Pons (tissue), 1 donor: ENCODE data around the gene ARVCF.

Experiments
- DNase-seq: peaks from one replicate; pipeline ENCODE4 v3.0.0-alpha.2; 2016; ENCODE audit warnings: low spot score

The ARVCF gene

GRCh38 chr22:19986410-19987341 lies 29.9 kb downstream of the ARVCF start:
- no peak for DNase-seq

DNA sequence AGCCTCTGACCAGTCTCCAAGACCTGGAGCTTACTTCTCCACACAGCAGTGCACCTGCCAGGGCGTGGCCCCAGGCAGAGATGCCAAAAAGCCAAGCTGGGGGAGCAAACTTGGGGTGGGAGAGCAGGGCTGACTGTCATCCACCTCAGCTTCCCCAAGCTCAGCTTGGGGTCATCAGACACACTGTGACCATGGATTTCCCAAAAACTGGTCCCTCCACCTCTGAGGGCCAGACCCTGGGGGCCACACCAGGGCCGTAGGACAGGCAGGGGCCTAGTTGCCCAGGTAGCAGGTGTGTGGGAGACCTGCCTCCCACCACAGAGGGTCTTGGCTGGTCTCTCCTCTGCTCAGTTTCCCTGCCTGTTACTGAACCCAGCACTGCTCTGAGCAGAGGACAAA lies 30.6 kb downstream of the ARVCF start:
- no peak for DNase-seq

GRCh38 chr22:19984851-19985811 lies 31.5 kb downstream of the ARVCF start:
- no peak for DNase-seq

DNA sequence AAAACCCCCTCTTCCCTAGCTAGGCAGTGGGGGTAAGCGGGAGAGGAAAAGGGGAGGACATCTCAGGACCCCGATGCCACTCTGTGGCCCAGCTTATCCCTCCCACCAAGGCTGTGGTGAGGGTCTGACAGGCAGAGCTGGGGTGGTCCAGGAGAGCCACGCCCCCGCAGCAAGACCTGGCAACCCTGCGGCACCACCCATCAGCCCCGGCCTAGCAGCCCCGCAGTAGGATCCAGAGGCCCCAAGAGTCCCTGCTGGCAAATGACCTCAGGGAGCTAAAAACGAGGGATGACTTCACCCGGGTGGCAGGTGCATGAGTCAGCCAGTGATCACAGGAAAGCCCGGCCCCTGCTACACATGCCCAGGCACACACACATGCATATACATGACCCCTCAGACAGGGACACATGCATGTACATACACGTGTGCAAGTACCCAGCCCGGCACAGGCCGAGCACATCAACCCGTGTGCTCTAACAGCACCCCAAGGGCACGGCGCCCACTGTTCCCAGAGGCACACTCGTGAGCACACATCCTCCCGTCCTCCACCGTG lies 32.3 kb downstream of the ARVCF start:
- no peak for DNase-seq

- DNase-seq, result no peak
These were observed 32.9 kb downstream of the ARVCF start for GRCh38 chr22:19983741-19984140.

DNA sequence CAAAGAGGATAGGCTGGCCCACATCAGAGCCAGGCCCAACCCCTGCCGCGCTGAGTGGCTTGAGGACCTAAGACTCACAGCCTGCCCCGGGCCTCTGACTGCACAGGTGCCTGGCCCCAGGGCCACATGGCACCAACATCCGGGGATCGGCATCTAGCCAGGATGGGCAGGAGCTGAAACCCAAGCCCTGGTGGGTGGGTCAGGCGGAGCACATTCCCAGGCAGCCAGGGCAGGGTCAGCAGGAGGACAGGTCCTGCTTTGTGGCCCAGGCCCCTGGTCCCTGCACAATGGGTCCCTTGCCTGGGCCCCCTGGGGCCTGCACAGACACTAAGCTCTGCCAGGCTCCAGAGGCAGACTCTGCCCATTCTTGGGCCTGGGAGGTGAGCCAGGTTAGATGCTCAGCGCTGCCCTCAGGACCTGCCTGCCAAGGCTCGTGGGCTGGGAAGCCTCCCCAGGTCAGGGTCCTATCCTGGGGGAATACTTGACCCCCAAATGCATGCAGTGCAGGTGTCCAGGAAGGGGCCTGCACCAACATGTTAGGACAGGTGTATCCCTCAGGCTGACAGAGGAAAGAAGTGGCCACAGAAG lies 33.5 kb downstream of the ARVCF start:
- DNase-seq, result no peak

GRCh38 chr22:19981961-19982920 lies 34.4 kb downstream of the ARVCF start:
- DNase-seq, result no peak

DNA sequence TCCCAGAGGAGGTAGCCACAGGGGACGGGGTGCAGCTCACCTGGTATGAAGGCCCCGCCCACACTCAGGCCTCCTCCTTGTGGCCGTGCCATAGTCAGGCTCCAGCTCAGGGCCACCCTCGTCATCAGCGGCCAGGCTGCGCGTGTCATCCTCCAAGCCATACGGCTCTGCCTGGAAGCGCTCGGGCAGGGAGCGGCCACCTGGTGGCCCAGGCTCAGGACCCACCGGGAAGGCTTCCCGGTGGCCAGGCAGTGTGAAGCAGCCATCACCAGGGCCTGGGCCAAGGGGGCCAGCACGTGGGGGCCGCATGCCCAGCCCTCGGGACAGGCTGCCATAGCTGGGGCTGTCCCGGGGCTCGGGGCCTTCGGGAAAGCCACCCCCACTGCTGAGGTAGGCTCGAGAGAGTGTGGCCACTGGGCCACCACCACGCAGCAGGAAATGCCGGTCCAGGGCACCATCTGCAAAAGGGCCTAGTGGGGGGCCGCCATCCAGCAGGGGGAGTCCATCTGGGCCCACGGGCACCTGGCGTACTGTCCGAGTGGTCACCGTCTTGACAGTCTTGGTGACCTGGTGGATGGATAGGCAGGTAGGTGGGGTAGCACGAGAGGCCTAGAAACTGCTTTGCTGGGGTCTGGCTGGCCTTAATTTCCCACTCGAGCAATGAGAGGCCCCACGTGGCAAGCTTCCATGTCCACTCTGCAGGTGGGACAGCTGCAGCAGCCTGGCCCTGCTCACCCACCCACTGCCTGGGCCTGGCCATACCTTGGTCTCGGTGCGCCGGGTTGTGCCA lies 35.3 kb downstream of the ARVCF start:
- no peak for DNase-seq

- DNase-seq, result no peak
These were observed 35.9 kb downstream of the ARVCF start for GRCh38 chr22:19980766-19981165.

DNA sequence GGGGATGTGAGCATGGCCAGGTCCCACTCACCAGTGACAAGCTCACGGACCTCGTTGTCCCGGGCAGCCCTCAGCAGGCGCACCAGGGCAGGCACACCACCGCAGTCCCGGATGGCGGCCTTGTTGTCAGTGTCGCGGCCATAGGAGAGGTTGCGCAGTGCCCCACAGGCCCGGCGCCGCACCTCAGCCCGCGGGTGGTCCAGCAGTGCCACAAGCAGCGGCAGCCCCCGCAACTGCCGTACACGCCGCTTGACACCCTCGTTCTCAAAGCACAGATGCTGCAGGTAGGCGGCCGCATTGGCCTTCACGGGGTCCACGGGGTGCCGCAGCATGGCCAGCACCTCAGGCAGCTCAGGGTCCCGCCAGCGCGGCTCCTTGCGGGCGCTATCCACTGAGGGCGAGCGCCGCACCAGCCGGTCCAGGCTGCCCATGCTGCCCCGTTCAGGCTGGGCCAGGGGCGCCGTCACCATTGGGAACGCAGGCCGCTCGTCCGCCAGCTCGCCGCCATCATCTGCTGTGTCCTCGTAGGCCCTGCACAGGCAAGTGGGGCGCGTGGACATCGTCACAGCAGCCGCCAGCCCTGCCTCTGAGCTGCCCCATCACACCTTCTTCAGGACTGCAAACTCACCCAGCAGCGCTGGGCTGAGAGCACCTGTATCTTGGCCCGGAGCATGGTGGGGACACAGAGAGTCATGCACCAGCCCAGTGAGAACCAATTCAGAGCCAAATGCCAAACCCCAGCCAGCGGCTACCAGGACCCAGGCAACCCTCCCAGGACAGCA lies 36.7 kb downstream of the ARVCF start:
- no peak for DNase-seq

DNA sequence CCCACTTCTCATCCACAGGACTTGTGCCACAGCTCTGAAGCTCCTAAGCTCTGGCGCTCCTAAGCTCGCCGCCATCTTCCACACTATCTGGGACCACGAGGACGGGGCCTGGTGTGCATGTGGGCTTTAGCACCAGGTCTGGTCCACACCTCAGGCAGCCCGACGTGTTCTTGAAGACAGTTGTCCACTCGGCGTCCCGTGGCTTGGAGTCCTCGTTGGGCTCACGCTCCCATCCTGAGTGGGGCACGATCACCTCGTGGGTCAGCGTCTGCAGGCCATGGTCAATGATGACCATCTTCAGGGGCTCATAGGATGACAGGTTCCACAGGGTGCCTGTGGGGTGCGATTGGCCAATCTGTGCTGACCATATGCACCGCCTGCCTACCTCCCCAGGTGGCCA lies 37.9 kb downstream of the ARVCF start:
- no peak for DNase-seq

DNA sequence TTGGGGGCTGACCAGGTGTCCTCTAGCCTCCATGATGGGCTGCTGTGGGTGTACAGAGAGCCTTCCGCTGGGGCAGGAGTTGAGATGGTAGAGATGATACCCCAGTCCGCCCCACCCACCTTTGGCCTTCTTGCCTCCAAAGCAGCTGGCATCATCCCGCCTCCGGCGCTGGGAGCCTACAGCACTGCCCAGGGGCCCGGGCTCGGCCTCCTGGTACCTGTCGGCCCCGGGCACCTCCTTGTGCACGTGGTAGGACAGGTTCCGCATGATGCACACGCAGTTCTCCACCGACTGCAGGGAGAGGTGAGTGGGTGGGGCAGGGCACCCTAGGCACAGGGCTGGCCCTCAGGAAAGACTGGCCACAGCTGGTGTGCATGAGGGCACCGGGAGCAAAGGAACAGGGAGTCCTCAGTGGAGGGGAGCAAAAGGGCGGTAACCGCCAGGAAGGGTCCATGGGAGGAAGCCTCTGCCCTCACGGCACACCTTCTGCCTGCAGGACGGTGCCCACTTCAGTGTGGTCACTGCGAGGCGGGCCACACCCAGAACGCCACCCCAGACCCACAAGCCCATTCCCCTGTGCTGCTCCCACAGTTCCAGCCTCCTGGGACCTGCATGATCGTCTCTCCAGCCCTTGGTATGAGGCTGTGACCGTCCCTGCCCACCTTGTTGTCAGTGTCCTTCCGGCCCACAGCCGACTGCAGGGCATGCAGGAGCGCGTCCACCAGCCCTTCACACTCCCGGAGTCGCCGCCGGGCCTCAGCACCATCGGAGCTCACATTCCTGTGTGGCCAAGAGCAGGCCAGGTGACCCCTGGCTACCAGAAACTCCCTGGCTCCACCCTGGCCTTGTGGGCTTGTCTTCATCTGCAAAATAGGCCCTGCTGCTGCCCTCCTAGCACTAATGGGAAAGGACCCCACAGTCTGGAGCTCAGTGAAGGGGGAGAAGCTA lies 39.1 kb downstream of the ARVCF start:
- no peak for DNase-seq

DNA sequence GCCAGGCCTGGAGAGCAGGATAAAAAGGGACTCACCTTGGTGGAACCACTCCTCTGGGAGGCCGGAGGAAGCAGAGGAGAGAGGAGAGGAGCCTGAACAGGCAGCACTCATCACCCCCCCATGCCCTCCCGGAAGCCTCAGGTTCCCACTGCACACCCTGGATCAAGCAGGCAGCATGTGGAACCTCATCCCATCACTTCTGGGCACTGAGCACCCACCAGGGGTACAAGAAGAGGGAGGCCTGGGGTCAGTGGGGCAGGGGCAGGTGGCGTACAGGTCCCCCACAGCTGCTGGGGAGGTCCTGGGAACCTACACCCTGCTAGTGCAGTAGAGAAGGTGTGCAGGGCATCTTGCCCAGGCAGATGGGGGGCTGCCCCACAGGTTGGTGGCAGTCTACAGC lies 40.0 kb downstream of the ARVCF start:
- DNase-seq, result no peak

DNA sequence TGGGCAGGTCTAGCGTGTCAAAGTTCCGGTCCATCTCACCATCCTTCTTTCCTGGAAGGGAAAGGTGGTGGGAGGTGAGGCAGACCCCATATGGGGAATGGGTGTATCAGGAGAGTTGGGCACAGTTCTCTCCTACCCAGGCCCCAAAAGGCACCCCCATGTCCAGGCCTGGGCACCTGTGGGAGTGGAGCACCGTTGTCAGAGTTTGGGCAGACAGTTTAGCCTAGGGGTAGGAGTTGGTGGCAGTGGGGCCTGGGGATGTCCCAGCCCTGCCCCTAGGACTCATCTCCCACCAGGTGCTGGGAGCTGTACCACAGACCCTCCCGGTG lies 41.0 kb downstream of the ARVCF start:
- no peak for DNase-seq

- no peak for DNase-seq
These were observed 41.5 kb downstream of the ARVCF start for GRCh38 chr22:19974935-19975706.

GRCh38 chr22:19974268-19974861 lies 42.3 kb downstream of the ARVCF start:
- DNase-seq, result no peak
